DOHH2 (cell line): ENCODE results near the gene PIGX.

Experiments used
- EZH2phosphoT487 ChIP-seq: fragments of 200-600 bp; sonication (generic); IDR thresholded peaks from 2 replicates; pipeline ENCODE4 v1.6.1; 2017; ENCODE audit warnings: borderline replicate concordance, mild to moderate bottlenecking, antibody characterized with exemption, low read length, moderate library complexity, mixed read lengths
- TF ChIP-seq, protein P1 (sequence below): fragments of 200-600 bp; sonication (generic); IDR thresholded peaks from one replicate; pipeline ENCODE4 v1.5.1; 2014; ENCODE audit warnings: antibody characterized with exemption, mild to moderate bottlenecking, low read depth, low read length; ENCODE audit not compliant: poor library complexity, severe bottlenecking

DNA sequence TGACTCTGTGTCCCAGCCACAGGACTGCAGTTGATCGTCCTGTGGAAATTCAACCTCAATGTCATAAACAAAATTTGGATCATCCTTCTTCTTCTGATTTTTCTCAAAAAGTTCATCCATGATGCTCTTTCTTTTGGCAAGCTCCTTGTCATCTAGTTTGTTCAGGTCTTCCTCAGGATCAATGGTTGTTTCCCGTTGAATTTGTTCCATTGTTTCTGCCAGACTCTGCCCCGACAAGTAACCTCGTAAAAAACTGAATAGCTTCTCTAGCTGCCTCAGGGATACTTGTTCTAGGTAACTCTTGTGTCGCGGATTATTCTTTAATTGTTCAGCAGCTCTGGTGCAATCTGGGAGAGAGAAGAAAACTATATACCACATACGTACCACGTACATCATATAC, 4.6 kb upstream of the PIGX start:
- TF ChIP-seq, protein P1, sequence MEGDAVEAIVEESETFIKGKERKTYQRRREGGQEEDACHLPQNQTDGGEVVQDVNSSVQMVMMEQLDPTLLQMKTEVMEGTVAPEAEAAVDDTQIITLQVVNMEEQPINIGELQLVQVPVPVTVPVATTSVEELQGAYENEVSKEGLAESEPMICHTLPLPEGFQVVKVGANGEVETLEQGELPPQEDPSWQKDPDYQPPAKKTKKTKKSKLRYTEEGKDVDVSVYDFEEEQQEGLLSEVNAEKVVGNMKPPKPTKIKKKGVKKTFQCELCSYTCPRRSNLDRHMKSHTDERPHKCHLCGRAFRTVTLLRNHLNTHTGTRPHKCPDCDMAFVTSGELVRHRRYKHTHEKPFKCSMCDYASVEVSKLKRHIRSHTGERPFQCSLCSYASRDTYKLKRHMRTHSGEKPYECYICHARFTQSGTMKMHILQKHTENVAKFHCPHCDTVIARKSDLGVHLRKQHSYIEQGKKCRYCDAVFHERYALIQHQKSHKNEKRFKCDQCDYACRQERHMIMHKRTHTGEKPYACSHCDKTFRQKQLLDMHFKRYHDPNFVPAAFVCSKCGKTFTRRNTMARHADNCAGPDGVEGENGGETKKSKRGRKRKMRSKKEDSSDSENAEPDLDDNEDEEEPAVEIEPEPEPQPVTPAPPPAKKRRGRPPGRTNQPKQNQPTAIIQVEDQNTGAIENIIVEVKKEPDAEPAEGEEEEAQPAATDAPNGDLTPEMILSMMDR = no peak
- TF ChIP-seq EZH2phosphoT487 = no peak
